GM12878 (cell line): ENCODE measurements around the gene MELTF. TPM values are rescaled to one million over a fixed set of nuclear protein-coding genes. Genes with fewer than 3 reads are reported as not detected.

Experiments
- ATAC-seq: fragments of 200-7000 bp; cut with Tn5 transposase; 3 replicates; pipeline ENCODE4 v1.9.1; 2020; ENCODE audit warnings: mild to moderate bottlenecking, moderate library complexity
- BruUV-seq: library from RNA; stranded (reverse); fragments of 400-500 nt; replicated peaks from 2 replicates; lab custom pipeline; 2021; lab: Mats Ljungman, UMichigan
- CTCF ChIA-PET: fragments of 300-600 bp; sonication (Branson Sonifier 250); formaldehyde crosslinking; extraction: SDS; loops from one replicate; lab custom pipeline; 2021; ENCODE audit warnings: inconsistent platforms; lab: Yijun Ruan, JAX
- POLR2A ChIA-PET: fragments of 350-600 bp; formaldehyde crosslinking; extraction: SDS; loops from one replicate; lab custom pipeline; 2021; ENCODE audit warnings: inconsistent platforms; lab: Charles Lee
- RAD21 ChIA-PET: fragments of 300-600 bp; sonication (Branson Sonifier 250); formaldehyde crosslinking; loops from one replicate; lab custom pipeline; 2023; ENCODE audit warnings: antibody characterized with exemption; ENCODE audit not compliant: unreplicated experiment; lab: Charles Lee
- SMC1A ChIA-PET: fragments of 300-600 bp; sonication (Branson Sonifier 250); formaldehyde crosslinking; loops from one replicate; lab custom pipeline; 2023; ENCODE audit not compliant: unreplicated experiment, uncharacterized antibody; lab: Charles Lee
- DNase-seq: peaks from one replicate; pipeline ENCODE4 v3.0.0-alpha.2; 2011; ENCODE audit warnings: low read depth, low spot score
- FAIRE-seq: peaks from 3 replicates; lab custom pipeline; 2011; peaks lifted over from hg19 to GRCh38; lab: Jason Lieb, UNC
- H2AFZ ChIP-seq: 2 replicates; pipeline ENCODE4 v1.6.0; 2011; ENCODE audit warnings: low read depth, low read length, control low read depth; ENCODE audit not compliant: control insufficient read depth
- H3K27ac ChIP-seq: 2 replicates; pipeline ENCODE4 v1.5.1; 2011; ENCODE audit warnings: control low read depth; ENCODE audit not compliant: control insufficient read depth, insufficient read depth
- H3K27me3 ChIP-seq, 2 experiments: replicated peaks in 1 of 2; 2 replicates each; pipeline versions ENCODE4 v1.6.0 to v1.6.1; 2011; ENCODE audit warnings: low read length in 1 of 2; ENCODE audit not compliant: control insufficient read depth in 2 of 2, insufficient read depth in 2 of 2
- H3K36me3 ChIP-seq, 2 experiments: 2 replicates each; pipeline ENCODE4 v1.5.1; 2011; ENCODE audit warnings: low read length in 1 of 2; ENCODE audit not compliant: control insufficient read depth in 2 of 2, insufficient read depth in 2 of 2
- H3K4me1 ChIP-seq: 2 replicates; pipeline ENCODE4 v1.6.1; 2011; ENCODE audit warnings: mild to moderate bottlenecking, low read length, moderate library complexity, mixed read lengths; ENCODE audit not compliant: control insufficient read depth, insufficient read depth
- H3K4me2 ChIP-seq: 2 replicates; pipeline ENCODE4 v1.6.0; 2011; ENCODE audit warnings: control low read depth; ENCODE audit not compliant: control insufficient read depth, insufficient read depth
- H3K4me3 ChIP-seq: fragments of 200-600 bp; sonication (generic); 2 replicates; pipeline ENCODE4 v1.5.1; 2016
- H3K79me2 ChIP-seq: 2 replicates; pipeline ENCODE4 v1.6.0; 2011; ENCODE audit warnings: low read length; ENCODE audit not compliant: control insufficient read depth, insufficient read depth
- H3K9ac ChIP-seq: 2 replicates; pipeline ENCODE4 v1.8.0; 2011; ENCODE audit warnings: low read length, control low read depth, mixed read lengths; ENCODE audit not compliant: control insufficient read depth, insufficient read depth
- H3K9me3 ChIP-seq: replicated peaks from 3 replicates; pipeline ENCODE4 v1.5.1; 2011; ENCODE audit warnings: mild to moderate bottlenecking, low read length; ENCODE audit not compliant: control insufficient read depth, insufficient read depth
- H4K20me1 ChIP-seq: 2 replicates; pipeline ENCODE4 v1.6.0; 2011; ENCODE audit not compliant: control insufficient read depth, insufficient read depth
- HDAC6 ChIP-seq: fragments of 200-600 bp; sonication (generic); IDR thresholded peaks from one replicate; pipeline ENCODE4 v1.8.0; 2017; ENCODE audit warnings: antibody characterized with exemption; ENCODE audit not compliant: unreplicated experiment
- HDGF ChIP-seq: fragments of 450-650 bp; IDR thresholded peaks from 2 replicates; pipeline ENCODE4 v1.6.1; 2016; ENCODE audit warnings: antibody characterized with exemption
- SIX5 ChIP-seq: IDR thresholded peaks from 2 replicates; pipeline ENCODE4 v1.6.1; 2011; ENCODE audit warnings: mild to moderate bottlenecking, low read depth, low read length, moderate library complexity; ENCODE audit not compliant: severe bottlenecking
- WGBS: methylation state at CpG from one replicate; pipeline ENCODE4 v1.1.6; 2016; ENCODE audit warnings: low lambda C conversion rate; ENCODE audit not compliant: insufficient replicate concordance, insufficient coverage; ENCODE audit errors: missing lambda C conversion rate; 5-methylcytosine and 5-hydroxymethylcytosine counted together
- in situ Hi-C: fragments of 300-500 bp; cut with MboI; formaldehyde crosslinking; loops from 9 replicates; pipeline ENCODE4 v1.14.3; 2018; ENCODE audit warnings: mixed read lengths
- intact Hi-C: fragments of 100-400 bp; cut with micrococcal nuclease; formaldehyde crosslinking; loops from one replicate; pipeline ENCODE4 v1.14.2; 2022; ENCODE audit not compliant: unreplicated experiment
- polyA plus RNA-seq, 11 experiments: library from polyadenylated mRNA; depleted of rRNA in 4 of 11; unstranded in 6 of 11; stranded (reverse) in 5 of 11; fragments of >200 nt; fragmentation: Nextera tagmentation in 4 of 11; fragmentation: Illumina TruSeq in 1 of 11; extraction: Ambion mirVana in 4 of 11; extraction: Trizol in 1 of 11; gene quantifications; 1 replicate in 1 of 11; 2 replicates in 10 of 11; pipeline versions ENCODE4 v1.2.1 to v1.2.3, GENCODE V29; 2011 to 2016; ENCODE audit warnings: inconsistent platforms in 2 of 11, missing spikeins in 2 of 11, low read depth in 1 of 11
- total RNA-seq, 4 experiments: library from RNA; depleted of rRNA in 3 of 4; stranded (reverse); fragments of >200 nt in 3 of 4; fragmentation: Illumina TruSeq in 1 of 4; extraction: Trizol in 1 of 4; gene quantifications; 2 replicates each; pipeline versions ENCODE4 v1.2.1 to v1.2.3, GENCODE V29; 2013 to 2021
- TF ChIP-seq, protein P1 (sequence below): fragments of 450-650 bp; formaldehyde crosslinking; IDR thresholded peaks from 2 replicates; pipeline ENCODE4 v1.4.0; 2020; ENCODE audit warnings: mild to moderate bottlenecking, moderate library complexity

The MELTF gene
- total and polyA plus RNA-seq, 10 of the 15 experiments (the other 5 are each of a cell fraction or from before 2014, with no cell fraction given) = 0.55 to 49.1 (median 11.1) TPM

DNA sequence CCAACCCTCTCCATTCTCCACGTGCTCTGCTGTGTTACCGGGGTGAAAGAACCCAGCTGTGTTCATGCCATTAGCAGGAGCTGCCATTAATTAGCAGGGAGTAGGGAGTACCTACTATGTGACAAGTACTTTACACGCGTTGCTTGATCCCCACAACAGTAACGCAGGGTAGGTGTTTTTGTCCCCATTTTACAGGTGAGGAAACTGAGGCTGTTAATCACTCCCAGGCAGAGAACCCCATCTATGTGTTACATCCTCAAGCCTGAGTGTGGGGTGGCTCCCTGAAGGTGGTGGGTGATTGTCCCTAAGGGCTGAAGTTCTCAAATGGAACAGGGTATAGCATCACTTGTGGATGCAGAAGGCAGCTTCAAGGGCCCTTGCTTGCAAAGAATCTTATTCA, 22.8 kb downstream of the MELTF start (continued):
- TF ChIP-seq, protein P1, sequence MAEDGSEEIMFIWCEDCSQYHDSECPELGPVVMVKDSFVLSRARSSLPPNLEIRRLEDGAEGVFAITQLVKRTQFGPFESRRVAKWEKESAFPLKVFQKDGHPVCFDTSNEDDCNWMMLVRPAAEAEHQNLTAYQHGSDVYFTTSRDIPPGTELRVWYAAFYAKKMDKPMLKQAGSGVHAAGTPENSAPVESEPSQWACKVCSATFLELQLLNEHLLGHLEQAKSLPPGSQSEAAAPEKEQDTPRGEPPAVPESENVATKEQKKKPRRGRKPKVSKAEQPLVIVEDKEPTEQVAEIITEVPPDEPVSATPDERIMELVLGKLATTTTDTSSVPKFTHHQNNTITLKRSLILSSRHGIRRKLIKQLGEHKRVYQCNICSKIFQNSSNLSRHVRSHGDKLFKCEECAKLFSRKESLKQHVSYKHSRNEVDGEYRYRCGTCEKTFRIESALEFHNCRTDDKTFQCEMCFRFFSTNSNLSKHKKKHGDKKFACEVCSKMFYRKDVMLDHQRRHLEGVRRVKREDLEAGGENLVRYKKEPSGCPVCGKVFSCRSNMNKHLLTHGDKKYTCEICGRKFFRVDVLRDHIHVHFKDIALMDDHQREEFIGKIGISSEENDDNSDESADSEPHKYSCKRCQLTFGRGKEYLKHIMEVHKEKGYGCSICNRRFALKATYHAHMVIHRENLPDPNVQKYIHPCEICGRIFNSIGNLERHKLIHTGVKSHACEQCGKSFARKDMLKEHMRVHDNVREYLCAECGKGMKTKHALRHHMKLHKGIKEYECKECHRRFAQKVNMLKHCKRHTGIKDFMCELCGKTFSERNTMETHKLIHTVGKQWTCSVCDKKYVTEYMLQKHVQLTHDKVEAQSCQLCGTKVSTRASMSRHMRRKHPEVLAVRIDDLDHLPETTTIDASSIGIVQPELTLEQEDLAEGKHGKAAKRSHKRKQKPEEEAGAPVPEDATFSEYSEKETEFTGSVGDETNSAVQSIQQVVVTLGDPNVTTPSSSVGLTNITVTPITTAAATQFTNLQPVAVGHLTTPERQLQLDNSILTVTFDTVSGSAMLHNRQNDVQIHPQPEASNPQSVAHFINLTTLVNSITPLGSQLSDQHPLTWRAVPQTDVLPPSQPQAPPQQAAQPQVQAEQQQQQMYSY = no peak
- TF ChIP-seq SIX5 (no peak), HDAC6 (no peak)

DNA sequence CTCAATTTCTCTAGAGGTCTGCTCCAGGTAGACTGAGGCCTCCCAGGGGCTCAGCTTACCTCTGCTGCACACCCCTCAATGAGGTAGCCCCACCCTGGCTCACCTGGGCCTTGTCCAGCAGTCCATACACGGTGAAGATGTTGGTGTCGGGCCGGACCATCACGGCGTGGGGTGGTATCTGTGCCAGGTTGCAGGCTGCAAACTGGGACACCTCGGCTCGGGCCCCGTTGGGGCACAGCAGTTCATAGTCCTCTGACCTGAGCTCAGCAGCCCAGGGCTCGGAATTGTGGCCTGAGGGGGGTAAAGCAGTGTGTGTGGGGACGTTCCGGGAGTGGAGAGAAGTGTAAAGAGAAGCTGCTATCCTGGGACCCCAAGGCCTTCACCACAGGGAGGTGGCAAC, 23.2 kb downstream of the MELTF start:
- intact Hi-C loops = no loop called here
- Histone ChIP-seq H3K4me1 (peaks cover 9% of the 10 kb centered on the region), H3K9me3 (no peaks in the 10 kb centered on the region), H3K4me2 (no peak overlapping the region), H3K4me3 (no peak overlapping the region), H3K36me3 (no peaks in the 10 kb centered on the region), H3K9ac (no peak overlapping the region), H3K27me3 (no peaks in the 10 kb centered on the region), H4K20me1 (no peaks in the 10 kb centered on the region), H3K27ac (no peak overlapping the region), H2AFZ (no peak overlapping the region), H3K79me2 (no peaks in the 10 kb centered on the region)
- WGBS = 88% methylated on average over 11 of the region's 11 CpGs
- ChIA-PET SMC1A (interaction anchor here (4.6 kb wide), 1 partner anchor 24 kb away, joined by 33 read pairs; the partner anchor contains the start of gene MELTF), CTCF (interaction anchor here (5.5 to 6.2 kb wide), 2 partner anchors 23 to 182 kb away, joined by 35 to 45 read pairs; partner anchors contain the start of gene MELTF), POLR2A (interaction anchor here (3.8 kb wide), 1 partner anchor 16 kb away, joined by 24 read pairs; no protein-coding TSS in a partner anchor), RAD21 (interaction anchor here (1.5 kb wide), 1 partner anchor 16 kb away, joined by 6 read pairs; no protein-coding TSS in a partner anchor)
- ATAC-seq = no peak
- BruUV-seq = no TSS peak
- no peak for DNase-seq
- FAIRE-seq = no peak
- in situ Hi-C loops = no loop called here
- TF ChIP-seq HDGF = no peak
